Measurements from ENCODE around the gene CAMTA2. TPM values are rescaled to one million over a fixed set of nuclear protein-coding genes. Genes with fewer than 3 reads are reported as not detected.

The CAMTA2 gene
- total RNA-seq, 1 donor from 2014 or later = 43.1 TPM

DNA sequence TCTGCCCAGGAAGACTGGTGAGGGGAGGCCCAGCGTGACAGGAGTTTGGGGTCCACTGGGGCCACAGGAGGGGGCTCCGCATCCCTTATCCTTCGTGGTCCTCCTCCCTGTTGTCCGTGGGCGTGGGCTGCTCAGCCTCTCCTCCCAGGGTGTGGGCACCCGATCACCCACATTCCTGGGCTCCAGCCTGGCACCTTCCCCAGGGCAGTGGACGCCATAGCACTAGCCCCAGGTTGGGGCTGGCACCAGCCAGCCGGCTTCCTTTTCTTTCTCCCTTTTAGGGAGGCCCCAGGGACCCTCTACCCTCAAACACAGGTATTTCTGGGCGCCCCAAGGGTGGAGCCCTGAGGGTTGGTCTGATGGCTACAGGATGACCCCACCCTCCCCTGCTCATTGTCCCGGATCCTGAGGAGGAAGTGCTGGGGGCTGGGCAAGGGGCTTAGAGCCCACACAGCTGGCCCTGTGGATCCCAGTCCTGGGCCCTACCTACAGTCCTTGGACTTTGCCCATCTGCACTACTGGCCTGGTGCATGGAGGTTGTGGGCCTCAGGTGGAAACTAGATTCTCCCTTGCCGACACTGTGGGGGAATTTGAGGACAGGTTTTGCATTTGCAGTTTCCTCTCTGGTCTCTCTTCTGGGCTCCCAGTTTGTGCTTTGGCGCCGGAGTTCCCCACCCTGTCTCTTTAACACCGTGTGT lies 11.4 kb upstream of the CAMTA2 start:
- Histone ChIP-seq H4K20me1 (ENCODE audit: insufficient read depth, low read length) (peaks cover 50% of the 10 kb centered on the region), H2AFZ (ENCODE audit: low read depth, low read length) (no peak overlapping the region), H3K79me2 (ENCODE audit: insufficient read depth, low read length) (peaks cover 35% of the 10 kb centered on the region), H3K27ac (ENCODE audit: low read depth, low read length) (no peak overlapping the region), H3K4me3 (ENCODE audit: insufficient read depth, low read depth, low read length) (peak overlapping the region; percentile 69), H3K9ac (ENCODE audit: low read length) (peak overlapping the region; percentile 85), H3K27me3 (ENCODE audit: insufficient read depth, low read length) (no peaks in the 10 kb centered on the region), H3K4me1 (ENCODE audit: insufficient read depth, low read length) (peaks cover 24% of the 10 kb centered on the region), H3K9me3 (ENCODE audit: insufficient read depth, low read depth, low read length) (no peaks in the 10 kb centered on the region), H3K4me2 (ENCODE audit: low read length) (peak overlapping the region; percentile 99), H3K36me3 (ENCODE audit: insufficient read depth, low read length) (peaks cover 16% of the 10 kb centered on the region)
- Mint-ChIP-seq H3K27me3 (ENCODE audit: low read depth, unreplicated experiment) (peaks cover 2% of the 10 kb centered on the region), H3K27ac (ENCODE audit: unreplicated experiment) (peak overlapping the region; percentile 63), H3K36me3 (ENCODE audit: low read depth, unreplicated experiment) (peaks cover 17% of the 10 kb centered on the region), H3K4me3 (ENCODE audit: unreplicated experiment) (peak overlapping the region; percentile 91), H3K4me1 (ENCODE audit: low read depth, unreplicated experiment) (peaks cover 6% of the 10 kb centered on the region), H3K9me3 (ENCODE audit: unreplicated experiment) (peaks cover 2% of the 10 kb centered on the region)
- TF ChIP-seq CTCF (IDR thresholded peaks at IDR 0.05; ENCODE audit: insufficient read depth, low read depth, low read length) (no peak), EZH2 (IDR thresholded peaks at IDR 0.05; ENCODE audit: insufficient read depth, low read length) (no peak)
- FAIRE-seq (no peak), DNase-seq (ENCODE audit: low read depth) (no peak)

GRCh38 chr17:4998027-4998731 lies 10.7 kb upstream of the CAMTA2 start:
- Histone ChIP-seq H3K9ac (ENCODE audit: low read length) (peak overlapping the region; percentile 85), H3K4me2 (ENCODE audit: low read length) (peak overlapping the region; percentile 99), H3K9me3 (ENCODE audit: insufficient read depth, low read depth, low read length) (no peaks in the 10 kb centered on the region), H3K36me3 (ENCODE audit: insufficient read depth, low read length) (peaks cover 12% of the 10 kb centered on the region), H3K4me1 (ENCODE audit: insufficient read depth, low read length) (peaks cover 24% of the 10 kb centered on the region), H4K20me1 (ENCODE audit: insufficient read depth, low read length) (peaks cover 43% of the 10 kb centered on the region), H3K27ac (ENCODE audit: low read depth, low read length) (peak overlapping the region; percentile 77), H3K4me3 (ENCODE audit: insufficient read depth, low read depth, low read length) (peak overlapping the region; percentile 69), H3K79me2 (ENCODE audit: insufficient read depth, low read length) (peaks cover 35% of the 10 kb centered on the region), H3K27me3 (ENCODE audit: insufficient read depth, low read length) (no peaks in the 10 kb centered on the region), H2AFZ (ENCODE audit: low read depth, low read length) (peak overlapping the region; percentile 47)
- H3K4me3 Mint-ChIP-seq (ENCODE audit: unreplicated experiment) = peak overlapping the region; percentile 91
- DNase-seq (ENCODE audit: low read depth) (peak; percentile 13), FAIRE-seq (no peak)
- H3K36me3 Mint-ChIP-seq (ENCODE audit: low read depth, unreplicated experiment) = peaks cover 13% of the 10 kb centered on the region
- peaks cover 6% of the 10 kb centered on the region for H3K4me1 Mint-ChIP-seq (ENCODE audit: low read depth, unreplicated experiment)
- peaks cover 2% of the 10 kb centered on the region for H3K9me3 Mint-ChIP-seq (ENCODE audit: unreplicated experiment)
- peaks cover 2% of the 10 kb centered on the region for H3K27me3 Mint-ChIP-seq (ENCODE audit: low read depth, unreplicated experiment)
- no peak overlapping the region for H3K27ac Mint-ChIP-seq (ENCODE audit: unreplicated experiment)
- no peak for TF ChIP-seq EZH2 (IDR thresholded peaks at IDR 0.05; ENCODE audit: insufficient read depth, low read length)
- no peak for TF ChIP-seq CTCF (IDR thresholded peaks at IDR 0.05; ENCODE audit: insufficient read depth, low read depth, low read length)
